ENCODE results near the gene NUDT4. TPM values are rescaled to one million over a fixed set of nuclear protein-coding genes. Genes with fewer than 3 reads are reported as not detected.

The NUDT4 gene
- total RNA-seq, 2 experiments from 2014 or later = 26.4 to 32.4 TPM

DNA sequence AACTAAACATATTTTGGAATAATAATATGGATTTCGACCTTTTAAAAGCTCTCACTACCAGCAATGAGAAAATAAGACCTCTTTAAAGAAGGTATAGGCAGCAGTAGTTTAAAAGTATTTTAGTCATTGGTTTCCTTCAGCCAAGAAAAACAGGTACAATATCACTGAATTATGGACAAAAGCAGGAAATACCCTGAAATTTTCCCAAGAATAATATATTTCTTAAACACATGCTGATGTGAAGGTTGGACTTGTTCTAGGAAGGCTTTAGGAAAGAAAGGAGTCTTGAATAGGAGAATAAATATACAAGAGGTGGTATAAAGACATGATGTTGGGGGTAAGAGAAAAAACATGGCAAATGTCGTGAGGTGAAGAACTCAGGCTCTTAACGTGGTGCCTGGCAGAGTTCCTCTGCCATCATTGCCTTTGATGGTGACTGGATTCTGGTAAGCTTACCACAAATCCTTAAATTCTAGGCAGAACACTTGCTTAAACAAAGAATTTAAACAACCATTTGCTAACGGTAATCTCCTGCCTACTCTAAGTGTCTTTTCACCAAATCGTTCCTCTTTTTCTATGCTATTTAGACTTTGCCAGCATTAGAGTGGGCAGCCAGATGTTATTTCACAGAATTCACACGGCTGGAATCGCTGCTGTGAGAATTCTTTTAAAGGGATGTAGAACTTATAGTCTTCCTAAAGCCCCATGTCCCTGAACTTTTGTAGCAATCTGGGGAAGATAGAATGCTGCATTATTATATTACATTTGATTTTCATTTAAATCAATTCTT is 11.9 kb upstream of the NUDT4 start:
- Histone ChIP-seq H3K9me3 (ENCODE audit: low read length) (no peaks in the 10 kb centered on the region), H3K27ac (ENCODE audit: low read depth, low read length, poor library complexity, severe bottlenecking) (no peak overlapping the region), H2AFZ (ENCODE audit: low read length) (no peak overlapping the region), H3K36me3 (ENCODE audit: insufficient read depth, low read length) (no peaks in the 10 kb centered on the region), H3K79me2 (ENCODE audit: insufficient read depth, low read depth, low read length) (no peaks in the 10 kb centered on the region), H3K4me3 (ENCODE audit: low read depth, low read length, poor library complexity, severe bottlenecking) (no peak overlapping the region), H3K4me2 (ENCODE audit: low read length) (no peak overlapping the region), H3K9me2 (ENCODE audit: insufficient read depth, low read length) (no peaks in the 10 kb centered on the region), H3K4me1 (ENCODE audit: insufficient read depth, low read length, poor library complexity, severe bottlenecking) (no peaks in the 10 kb centered on the region), H4K20me1 (ENCODE audit: insufficient read depth, low read length) (no peaks in the 10 kb centered on the region)
- BruUV-seq (replicated peaks) = no TSS peak
- CTCF ChIA-PET (ENCODE audit: unreplicated experiment) = interaction anchor here (0.5 kb wide), 1 partner anchor 150 kb away, joined by 3 read pairs; no protein-coding TSS in a partner anchor
- intact Hi-C loops (cut with micrococcal nuclease; ENCODE audit: unreplicated experiment) = no loop called here
- POLR2A ChIA-PET = interaction anchor here (1.0 kb wide), 2 partner anchors 8 to 18 kb away, joined by 4 to 5 read pairs; no protein-coding TSS in a partner anchor
- TF ChIP-seq EZH2phosphoT487 (IDR thresholded peaks at IDR 0.05; ENCODE audit: borderline replicate concordance, low read depth, low read length) = no peak
- TF ChIP-seq, protein P1, sequence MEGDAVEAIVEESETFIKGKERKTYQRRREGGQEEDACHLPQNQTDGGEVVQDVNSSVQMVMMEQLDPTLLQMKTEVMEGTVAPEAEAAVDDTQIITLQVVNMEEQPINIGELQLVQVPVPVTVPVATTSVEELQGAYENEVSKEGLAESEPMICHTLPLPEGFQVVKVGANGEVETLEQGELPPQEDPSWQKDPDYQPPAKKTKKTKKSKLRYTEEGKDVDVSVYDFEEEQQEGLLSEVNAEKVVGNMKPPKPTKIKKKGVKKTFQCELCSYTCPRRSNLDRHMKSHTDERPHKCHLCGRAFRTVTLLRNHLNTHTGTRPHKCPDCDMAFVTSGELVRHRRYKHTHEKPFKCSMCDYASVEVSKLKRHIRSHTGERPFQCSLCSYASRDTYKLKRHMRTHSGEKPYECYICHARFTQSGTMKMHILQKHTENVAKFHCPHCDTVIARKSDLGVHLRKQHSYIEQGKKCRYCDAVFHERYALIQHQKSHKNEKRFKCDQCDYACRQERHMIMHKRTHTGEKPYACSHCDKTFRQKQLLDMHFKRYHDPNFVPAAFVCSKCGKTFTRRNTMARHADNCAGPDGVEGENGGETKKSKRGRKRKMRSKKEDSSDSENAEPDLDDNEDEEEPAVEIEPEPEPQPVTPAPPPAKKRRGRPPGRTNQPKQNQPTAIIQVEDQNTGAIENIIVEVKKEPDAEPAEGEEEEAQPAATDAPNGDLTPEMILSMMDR (conservative IDR thresholded peaks at IDR 0.05; ENCODE audit: low read length) = no peak
- DNase-seq (ENCODE audit: low spot score) = no peak

DNA sequence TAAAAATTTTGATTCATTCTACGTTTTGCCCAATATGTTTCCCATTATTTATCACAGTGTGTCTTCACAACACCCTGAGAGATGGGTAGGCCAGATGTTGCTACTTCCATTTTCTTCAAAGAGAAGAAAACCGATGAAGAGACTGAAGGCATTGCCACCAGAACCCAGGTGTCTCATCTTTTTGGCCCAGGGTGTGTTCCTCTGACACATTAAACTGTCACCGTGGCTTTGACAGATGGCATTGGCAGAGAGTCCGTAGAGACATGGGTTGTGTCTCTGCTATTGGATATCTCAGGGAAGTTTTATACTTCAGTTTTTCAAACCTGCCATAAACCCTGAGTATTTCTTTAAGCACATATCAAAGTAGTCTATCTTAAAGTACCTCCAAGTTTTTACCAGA is 11.3 kb upstream of the NUDT4 start:
- no peak overlapping the region for H3K4me3 ChIP-seq (ENCODE audit: low read depth, low read length, poor library complexity, severe bottlenecking)
- no peaks in the 10 kb centered on the region for H4K20me1 ChIP-seq (ENCODE audit: insufficient read depth, low read length)
- H3K36me3 ChIP-seq (ENCODE audit: insufficient read depth, low read length) = no peaks in the 10 kb centered on the region
- no peaks in the 10 kb centered on the region for H3K9me2 ChIP-seq (ENCODE audit: insufficient read depth, low read length)
- no peak overlapping the region for H3K27ac ChIP-seq (ENCODE audit: low read depth, low read length, poor library complexity, severe bottlenecking)
- intact Hi-C loops (cut with micrococcal nuclease; ENCODE audit: unreplicated experiment) = no loop called here
- CTCF ChIA-PET (ENCODE audit: unreplicated experiment) = interaction anchor here (0.5 kb wide), 1 partner anchor 150 kb away, joined by 3 read pairs; no protein-coding TSS in a partner anchor
- no peaks in the 10 kb centered on the region for H3K4me1 ChIP-seq (ENCODE audit: insufficient read depth, low read length, poor library complexity, severe bottlenecking)
- BruUV-seq (replicated peaks) = no TSS peak
- H2AFZ ChIP-seq (ENCODE audit: low read length) = no peak overlapping the region
- no peaks in the 10 kb centered on the region for H3K9me3 ChIP-seq (ENCODE audit: low read length)
- DNase-seq (ENCODE audit: low spot score) = no peak
- TF ChIP-seq, protein P1 (conservative IDR thresholded peaks at IDR 0.05; ENCODE audit: low read length) = no peak
- TF ChIP-seq EZH2phosphoT487 (IDR thresholded peaks at IDR 0.05; ENCODE audit: borderline replicate concordance, low read depth, low read length) = no peak
- POLR2A ChIA-PET = no interaction called here
- H3K4me2 ChIP-seq (ENCODE audit: low read length) = no peak overlapping the region
- no peaks in the 10 kb centered on the region for H3K79me2 ChIP-seq (ENCODE audit: insufficient read depth, low read depth, low read length)

DNA sequence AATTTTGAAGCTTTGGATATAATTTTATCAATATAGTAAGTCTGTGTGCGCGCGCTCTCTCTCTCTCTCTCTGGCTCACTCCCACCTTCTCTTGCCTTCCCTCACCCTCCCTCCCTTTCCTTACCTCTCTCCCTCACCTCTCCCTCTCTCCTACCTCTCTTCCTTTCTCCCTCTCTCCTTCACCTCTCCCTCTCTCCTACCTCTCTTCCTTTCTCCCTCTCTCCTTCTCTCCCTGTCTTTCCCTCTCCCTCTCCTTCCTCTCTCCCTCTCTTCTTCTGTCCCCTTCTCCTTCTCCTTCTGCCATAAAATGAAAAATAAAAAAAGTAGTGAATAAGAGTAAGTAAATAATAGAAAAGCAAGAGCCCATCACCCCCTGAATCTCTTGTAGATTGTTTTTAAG is 9.0 kb upstream of the NUDT4 start:
- Histone ChIP-seq H3K4me1 (ENCODE audit: insufficient read depth, low read length, poor library complexity, severe bottlenecking) (no peaks in the 10 kb centered on the region), H3K36me3 (ENCODE audit: insufficient read depth, low read length) (no peaks in the 10 kb centered on the region), H4K20me1 (ENCODE audit: insufficient read depth, low read length) (no peaks in the 10 kb centered on the region), H2AFZ (ENCODE audit: low read length) (no peak overlapping the region), H3K27ac (ENCODE audit: low read depth, low read length, poor library complexity, severe bottlenecking) (no peak overlapping the region), H3K4me3 (ENCODE audit: low read depth, low read length, poor library complexity, severe bottlenecking) (no peak overlapping the region), H3K9me2 (ENCODE audit: insufficient read depth, low read length) (no peaks in the 10 kb centered on the region), H3K9me3 (ENCODE audit: low read length) (no peaks in the 10 kb centered on the region), H3K4me2 (ENCODE audit: low read length) (no peak overlapping the region), H3K79me2 (ENCODE audit: insufficient read depth, low read depth, low read length) (no peaks in the 10 kb centered on the region)
- CTCF ChIA-PET (ENCODE audit: unreplicated experiment) = no interaction called here
- intact Hi-C loops (cut with micrococcal nuclease; ENCODE audit: unreplicated experiment) = no loop called here
- POLR2A ChIA-PET = no interaction called here
- no peak for TF ChIP-seq EZH2phosphoT487 (IDR thresholded peaks at IDR 0.05; ENCODE audit: borderline replicate concordance, low read depth, low read length)
- TF ChIP-seq, protein P1 (conservative IDR thresholded peaks at IDR 0.05; ENCODE audit: low read length) = no peak
- no peak for DNase-seq (ENCODE audit: low spot score)
- no TSS peak for BruUV-seq (replicated peaks)
